GM12892 (cell line): ENCODE measurements around the gene DNAAF5.

Experiments
- POLR2A ChIP-seq: IDR thresholded peaks from 2 replicates; pipeline ENCODE4 v1.6.1; 2011; ENCODE audit warnings: low read depth, low read length, control low read depth
- POLR2AphosphoS5 ChIP-seq: IDR thresholded peaks from 2 replicates; pipeline ENCODE4 v1.6.1; 2011; ENCODE audit warnings: low read depth, low read length, control low read depth

DNA sequence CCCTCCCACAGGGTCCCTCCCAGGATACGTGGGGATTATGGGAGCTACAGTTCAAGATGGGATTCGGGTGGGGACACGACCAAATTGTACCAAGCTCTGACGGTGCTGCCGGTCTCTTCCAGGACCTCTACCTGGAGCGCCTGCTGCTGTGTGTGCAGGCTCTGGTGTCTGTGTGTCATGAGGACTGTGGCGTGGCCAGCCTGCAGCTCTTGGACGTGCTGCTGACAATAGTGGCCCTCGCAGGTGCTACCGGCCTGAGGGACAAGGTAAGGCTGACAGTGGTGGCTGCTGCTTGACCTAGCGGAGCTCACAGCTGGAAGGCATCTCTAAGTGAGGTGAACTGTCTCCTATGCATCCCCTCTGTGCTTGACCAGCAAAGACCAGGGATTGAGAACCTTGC lies 35.1 kb downstream of the DNAAF5 start:
- no peak for TF ChIP-seq POLR2AphosphoS5
- no peak for TF ChIP-seq POLR2A
